ENCODE data around the gene NUP205.
A peak's percentile ranks its signal among the peaks of the same experiment; 100 is the strongest.

Gene NUP205

DNA sequence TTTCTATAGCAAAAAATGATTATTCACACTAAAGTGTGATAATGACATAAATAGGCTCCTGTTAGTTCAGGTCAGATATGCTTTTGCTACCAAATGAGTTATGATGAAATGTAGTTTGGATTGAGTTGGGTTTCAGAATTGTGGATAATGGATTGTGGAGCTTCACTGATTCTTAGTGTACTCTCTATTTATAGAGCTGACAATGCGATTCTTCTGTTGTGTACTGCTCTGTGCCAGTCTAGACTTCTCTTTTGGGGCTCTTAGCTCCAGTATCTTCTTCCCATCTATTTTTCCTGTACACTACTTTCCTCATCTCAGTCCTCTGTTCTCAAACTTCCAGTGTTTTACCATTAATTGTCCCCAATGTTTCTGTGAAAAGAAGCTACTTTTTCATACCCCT lies 112.1 kb downstream of the NUP205 start:
- no peak for FAIRE-seq
- no peak for DNase-seq (ENCODE audit: insufficient read length, low spot score)
- TF ChIP-seq POU2F2 (IDR thresholded peaks at IDR 0.05; ENCODE audit: low read depth, low read length) (no peak), SPI1 (IDR thresholded peaks at IDR 0.05; ENCODE audit: low read depth, low read length) (no peak), POLR2AphosphoS5 (IDR thresholded peaks at IDR 0.05; ENCODE audit: low read depth, low read length) (no peak), TAF1 (IDR thresholded peaks at IDR 0.05; ENCODE audit: low read depth, low read length) (no peak), PAX5 (IDR thresholded peaks at IDR 0.05; ENCODE audit: insufficient read depth, low read length, severe bottlenecking) (no peak), POLR2A (IDR thresholded peaks at IDR 0.05; ENCODE audit: low read depth, low read length) (no peak)

DNA sequence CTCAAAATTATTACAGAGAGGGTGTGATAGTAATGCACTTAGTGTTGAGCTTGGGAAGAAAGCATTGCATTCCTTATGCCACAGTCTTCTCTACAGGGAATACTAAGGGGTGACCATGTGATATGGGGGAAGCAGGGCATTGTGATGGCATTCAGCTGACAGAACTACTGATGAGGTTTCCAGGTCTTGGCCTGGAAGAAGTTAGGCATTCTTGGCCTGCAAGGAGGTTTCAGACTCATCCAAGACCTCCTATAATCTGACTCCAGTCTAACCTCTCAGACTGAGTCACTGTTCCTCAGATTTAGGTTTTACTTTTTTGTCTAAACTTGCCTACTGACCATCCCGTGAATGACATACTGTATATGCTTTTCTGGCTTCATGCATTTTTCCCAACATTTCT lies 112.5 kb downstream of the NUP205 start:
- TF ChIP-seq PAX5 (IDR thresholded peaks at IDR 0.05; ENCODE audit: insufficient read depth, low read length, severe bottlenecking), result no peak
- TF ChIP-seq POU2F2 (IDR thresholded peaks at IDR 0.05; ENCODE audit: low read depth, low read length), result no peak
- no peak for TF ChIP-seq SPI1 (IDR thresholded peaks at IDR 0.05; ENCODE audit: low read depth, low read length)
- TF ChIP-seq POLR2A (IDR thresholded peaks at IDR 0.05; ENCODE audit: low read depth, low read length), result no peak
- TF ChIP-seq POLR2AphosphoS5 (IDR thresholded peaks at IDR 0.05; ENCODE audit: low read depth, low read length), result no peak
- TF ChIP-seq TAF1 (IDR thresholded peaks at IDR 0.05; ENCODE audit: low read depth, low read length), result no peak
- FAIRE-seq, result no peak
- no peak for DNase-seq (ENCODE audit: insufficient read length, low spot score)

DNA sequence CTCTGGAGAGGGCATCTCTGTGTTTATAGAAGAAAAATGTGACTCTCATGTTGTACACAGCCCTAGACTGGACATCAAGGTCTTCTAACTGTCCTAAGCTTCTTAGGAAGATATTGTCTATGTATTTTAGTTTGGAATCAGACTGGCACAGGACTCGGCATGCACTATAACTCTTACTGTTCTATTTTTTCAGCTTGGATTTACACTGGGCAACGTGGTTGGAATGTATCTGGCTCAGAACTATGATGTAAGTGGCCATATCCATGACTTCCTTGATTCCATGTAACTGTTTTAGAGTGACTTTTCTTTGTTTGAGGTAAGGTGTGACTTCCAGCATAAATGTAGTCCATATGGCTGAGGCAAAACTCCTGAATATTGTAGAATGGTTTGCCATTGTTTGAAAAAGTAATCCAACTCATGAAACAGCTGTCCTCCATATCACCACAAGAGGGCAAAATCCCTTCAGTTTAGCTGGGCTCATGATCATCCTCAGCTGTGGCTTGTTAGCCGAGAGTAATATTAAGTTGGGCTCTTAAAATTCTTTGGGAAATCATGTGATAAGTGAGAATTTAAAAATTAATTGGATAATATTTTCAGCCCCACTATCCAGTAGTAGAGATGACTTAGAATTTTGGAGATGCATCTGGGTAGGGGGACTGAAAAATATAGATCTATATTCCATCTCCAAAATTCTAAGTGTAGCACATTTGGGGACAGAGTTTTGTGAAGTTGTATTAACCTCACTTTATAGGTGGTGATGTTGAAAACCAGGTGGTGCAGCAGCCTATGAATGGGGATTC lies 115.0 kb downstream of the NUP205 start:
- DNase-seq (ENCODE audit: insufficient read length, low spot score), result no peak
- FAIRE-seq, result peak; percentile 40
- TF ChIP-seq POLR2AphosphoS5 (IDR thresholded peaks at IDR 0.05; ENCODE audit: low read depth, low read length), result no peak
- no peak for TF ChIP-seq TAF1 (IDR thresholded peaks at IDR 0.05; ENCODE audit: low read depth, low read length)
- TF ChIP-seq POU2F2 (IDR thresholded peaks at IDR 0.05; ENCODE audit: low read depth, low read length), result no peak
- TF ChIP-seq SPI1 (IDR thresholded peaks at IDR 0.05; ENCODE audit: low read depth, low read length), result no peak
- TF ChIP-seq POLR2A (IDR thresholded peaks at IDR 0.05; ENCODE audit: low read depth, low read length), result no peak
- no peak for TF ChIP-seq PAX5 (IDR thresholded peaks at IDR 0.05; ENCODE audit: insufficient read depth, low read length, severe bottlenecking)

DNA sequence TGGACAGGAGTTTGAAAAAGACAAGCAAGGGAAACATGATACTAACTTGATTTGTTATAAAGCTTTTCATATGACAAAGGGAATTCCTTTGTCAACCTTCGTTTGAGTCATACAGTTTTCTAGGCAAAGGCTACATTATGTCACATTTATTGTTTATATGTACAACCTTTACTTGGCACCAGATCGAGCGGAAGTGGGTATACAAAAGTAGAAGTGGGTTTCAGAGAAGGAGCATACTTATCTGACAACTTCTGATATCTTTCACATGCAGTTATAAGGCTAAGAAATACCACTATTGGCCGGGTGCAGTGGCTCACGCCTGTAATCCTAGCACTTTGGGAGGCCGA lies 115.6 kb downstream of the NUP205 start:
- no peak for DNase-seq (ENCODE audit: insufficient read length, low spot score)
- no peak for TF ChIP-seq PAX5 (IDR thresholded peaks at IDR 0.05; ENCODE audit: insufficient read depth, low read length, severe bottlenecking)
- FAIRE-seq, result no peak

DNA sequence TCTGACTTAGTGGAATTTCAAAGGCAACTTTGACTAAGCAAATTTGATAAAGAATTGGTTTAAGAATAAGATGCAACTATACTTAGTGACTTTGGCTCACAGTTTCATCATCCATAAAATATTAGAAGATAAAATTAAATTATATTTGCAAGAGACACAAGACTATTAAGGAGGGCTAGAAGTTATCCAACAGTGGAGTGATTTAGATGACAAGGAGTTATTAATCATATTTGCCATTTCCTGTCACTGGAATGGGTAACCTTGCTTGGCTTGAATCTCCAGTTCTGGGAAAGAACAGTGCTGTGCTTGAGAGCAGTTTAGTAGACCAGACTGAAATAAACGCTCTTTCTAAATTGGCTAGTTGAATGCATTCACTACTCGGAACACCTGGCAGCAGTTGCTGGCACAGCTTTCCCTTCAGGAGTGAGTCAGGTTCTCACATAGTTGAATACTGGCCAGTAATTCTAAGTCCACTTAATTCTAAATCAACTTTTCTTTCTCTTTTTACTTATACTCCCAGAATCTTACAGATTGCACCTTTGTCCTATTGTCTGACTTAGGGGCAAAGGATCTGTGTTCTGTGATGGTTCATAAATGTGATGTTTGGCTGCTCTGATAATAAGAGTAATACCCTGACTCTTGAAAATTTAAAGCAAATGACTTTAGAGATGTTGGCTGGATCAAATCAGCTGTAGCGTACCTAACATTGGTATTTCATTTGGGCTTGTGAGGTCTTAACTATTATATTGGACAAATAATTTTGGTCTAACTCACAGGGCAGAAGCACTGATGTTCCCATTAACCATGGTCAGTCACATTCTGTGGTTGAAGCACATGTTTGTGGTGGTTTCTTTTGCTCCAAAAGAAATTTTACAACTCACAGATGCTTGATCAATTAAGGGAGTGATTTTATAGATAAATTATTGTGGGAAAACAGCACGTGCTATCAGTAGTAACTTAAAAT lies 121.2 kb downstream of the NUP205 start:
- FAIRE-seq (no peak), DNase-seq (ENCODE audit: insufficient read length, low spot score) (no peak)
- TF ChIP-seq SPI1 (IDR thresholded peaks at IDR 0.05; ENCODE audit: low read depth, low read length) (no peak), TAF1 (IDR thresholded peaks at IDR 0.05; ENCODE audit: low read depth, low read length) (no peak), POLR2A (IDR thresholded peaks at IDR 0.05; ENCODE audit: low read depth, low read length) (no peak), POU2F2 (IDR thresholded peaks at IDR 0.05; ENCODE audit: low read depth, low read length) (no peak)

DNA sequence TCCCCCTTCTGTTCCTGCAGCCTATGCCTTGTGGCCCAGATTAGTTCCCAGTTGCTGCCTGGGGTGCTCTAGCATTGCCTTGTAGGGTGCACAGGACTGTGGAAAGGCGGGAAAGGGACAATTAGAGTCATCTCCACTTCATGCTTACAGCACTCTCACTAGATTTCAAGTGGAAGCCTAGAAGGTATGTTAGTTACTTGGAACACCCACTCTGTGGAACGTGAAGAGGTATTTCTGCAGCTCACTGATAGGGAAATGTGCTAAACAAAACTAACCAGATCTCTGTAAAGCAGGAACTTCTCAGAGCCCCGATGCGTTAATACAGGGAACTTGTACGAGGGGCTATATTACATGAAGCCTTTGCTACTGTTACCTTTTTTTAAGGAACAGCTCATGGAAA lies 124.0 kb downstream of the NUP205 start:
- TF ChIP-seq PAX5 (IDR thresholded peaks at IDR 0.05; ENCODE audit: insufficient read depth, low read length, severe bottlenecking), result no peak
- no peak for TF ChIP-seq POU2F2 (IDR thresholded peaks at IDR 0.05; ENCODE audit: low read depth, low read length)
- no peak for TF ChIP-seq POLR2A (IDR thresholded peaks at IDR 0.05; ENCODE audit: low read depth, low read length)
- TF ChIP-seq TAF1 (IDR thresholded peaks at IDR 0.05; ENCODE audit: low read depth, low read length), result no peak
- TF ChIP-seq SPI1 (IDR thresholded peaks at IDR 0.05; ENCODE audit: low read depth, low read length), result no peak
- no peak for TF ChIP-seq POLR2AphosphoS5 (IDR thresholded peaks at IDR 0.05; ENCODE audit: low read depth, low read length)
- no peak for FAIRE-seq
- DNase-seq (ENCODE audit: insufficient read length, low spot score), result no peak

DNA sequence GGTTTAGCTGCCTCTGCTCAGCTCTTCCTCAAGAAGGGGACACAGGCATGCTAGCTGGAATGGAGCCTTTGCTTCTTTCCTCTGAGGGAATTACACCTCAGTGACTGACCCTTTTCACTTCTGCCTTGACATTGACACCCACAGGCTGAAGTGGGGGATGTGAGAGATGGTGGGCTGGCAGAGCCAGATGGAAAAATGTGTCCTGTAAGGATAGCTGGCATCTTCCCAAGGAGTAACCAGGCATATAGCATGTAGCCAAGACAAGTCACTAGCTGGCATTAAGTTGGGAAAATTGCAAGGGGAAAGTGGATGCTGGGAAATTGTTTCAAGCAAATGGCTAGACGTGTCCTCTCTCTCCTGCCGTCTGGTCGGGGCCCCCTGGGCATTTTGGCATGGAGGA lies 124.5 kb downstream of the NUP205 start:
- no peak for DNase-seq (ENCODE audit: insufficient read length, low spot score)
- TF ChIP-seq POLR2A (IDR thresholded peaks at IDR 0.05; ENCODE audit: low read depth, low read length), result no peak
- TF ChIP-seq POLR2AphosphoS5 (IDR thresholded peaks at IDR 0.05; ENCODE audit: low read depth, low read length), result no peak
- no peak for TF ChIP-seq SPI1 (IDR thresholded peaks at IDR 0.05; ENCODE audit: low read depth, low read length)
- TF ChIP-seq POU2F2 (IDR thresholded peaks at IDR 0.05; ENCODE audit: low read depth, low read length), result no peak
- no peak for TF ChIP-seq PAX5 (IDR thresholded peaks at IDR 0.05; ENCODE audit: insufficient read depth, low read length, severe bottlenecking)
- no peak for TF ChIP-seq TAF1 (IDR thresholded peaks at IDR 0.05; ENCODE audit: low read depth, low read length)
- no peak for FAIRE-seq

DNA sequence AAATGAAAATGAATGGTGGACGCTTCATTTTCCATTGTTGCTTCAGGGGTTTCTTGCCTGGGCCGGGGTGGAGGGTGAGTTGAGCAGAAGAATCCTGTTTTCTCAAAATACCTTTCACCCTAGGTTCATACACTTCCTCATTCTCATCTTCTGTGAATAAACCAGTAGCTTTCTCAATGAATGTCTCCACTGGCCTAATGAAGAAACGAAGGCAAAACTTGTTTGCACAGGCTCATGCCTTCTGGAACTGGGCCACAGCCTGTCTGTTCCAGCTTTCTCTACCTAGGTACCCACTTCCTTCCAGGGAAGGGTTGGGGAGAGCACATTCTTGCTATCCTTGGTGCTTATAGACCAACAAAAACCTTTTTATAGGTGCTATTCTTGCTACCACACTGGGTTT lies 125.9 kb downstream of the NUP205 start:
- no peak for TF ChIP-seq POLR2AphosphoS5 (IDR thresholded peaks at IDR 0.05; ENCODE audit: low read depth, low read length)
- no peak for TF ChIP-seq POU2F2 (IDR thresholded peaks at IDR 0.05; ENCODE audit: low read depth, low read length)
- TF ChIP-seq PAX5 (IDR thresholded peaks at IDR 0.05; ENCODE audit: insufficient read depth, low read length, severe bottlenecking), result no peak
- TF ChIP-seq SPI1 (IDR thresholded peaks at IDR 0.05; ENCODE audit: low read depth, low read length), result no peak
- TF ChIP-seq TAF1 (IDR thresholded peaks at IDR 0.05; ENCODE audit: low read depth, low read length), result no peak
- TF ChIP-seq POLR2A (IDR thresholded peaks at IDR 0.05; ENCODE audit: low read depth, low read length), result no peak
- no peak for DNase-seq (ENCODE audit: insufficient read length, low spot score)
- no peak for FAIRE-seq

DNA sequence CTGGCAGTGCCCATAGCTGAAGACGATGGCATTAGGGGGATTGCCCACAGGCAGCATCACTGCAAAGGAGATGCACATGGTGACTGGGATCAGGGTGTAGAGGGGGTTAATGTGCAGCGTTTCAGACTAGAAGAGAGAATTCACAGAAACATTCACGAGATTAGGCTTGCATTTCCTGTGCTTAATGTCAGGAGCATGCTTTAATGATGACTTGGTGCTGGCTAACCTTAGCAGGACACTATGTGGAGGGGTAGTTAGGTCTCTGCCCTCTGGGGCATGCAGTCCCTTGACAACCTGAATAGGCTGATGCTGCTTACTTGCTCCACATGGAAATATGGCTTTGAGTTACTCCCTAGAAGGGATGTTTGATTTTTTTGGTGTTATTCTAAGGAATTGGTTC lies 126.4 kb downstream of the NUP205 start:
- DNase-seq (ENCODE audit: insufficient read length, low spot score) (no peak), FAIRE-seq (no peak)
- TF ChIP-seq PAX5 (IDR thresholded peaks at IDR 0.05; ENCODE audit: insufficient read depth, low read length, severe bottlenecking), result no peak

DNA sequence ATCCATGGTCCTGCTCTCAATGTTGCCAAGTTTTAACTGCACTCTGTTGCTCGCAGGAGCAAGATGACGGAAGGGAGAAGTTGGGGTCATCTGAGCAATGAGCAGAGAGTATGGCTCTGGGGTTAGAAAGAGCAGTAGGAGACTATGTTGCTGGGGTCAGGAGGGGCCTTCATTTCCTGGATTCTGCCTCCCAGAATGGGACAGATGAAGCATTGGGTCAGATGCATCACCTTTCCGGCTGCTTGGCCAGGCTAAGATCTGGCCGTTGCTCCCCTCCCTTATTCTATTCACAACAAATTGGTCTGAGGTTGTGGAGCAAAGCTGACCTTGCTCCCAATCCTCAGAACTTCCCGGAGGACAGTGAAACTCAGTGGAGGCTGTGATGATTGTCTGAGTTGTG lies 127.0 kb downstream of the NUP205 start:
- no peak for DNase-seq (ENCODE audit: insufficient read length, low spot score)
- TF ChIP-seq SPI1 (IDR thresholded peaks at IDR 0.05; ENCODE audit: low read depth, low read length) (no peak), POLR2AphosphoS5 (IDR thresholded peaks at IDR 0.05; ENCODE audit: low read depth, low read length) (no peak), POLR2A (IDR thresholded peaks at IDR 0.05; ENCODE audit: low read depth, low read length) (no peak), PAX5 (IDR thresholded peaks at IDR 0.05; ENCODE audit: insufficient read depth, low read length, severe bottlenecking) (no peak), TAF1 (IDR thresholded peaks at IDR 0.05; ENCODE audit: low read depth, low read length) (no peak), POU2F2 (IDR thresholded peaks at IDR 0.05; ENCODE audit: low read depth, low read length) (no peak)
- FAIRE-seq, result no peak

Measured in GM12891 (cell line).